GM12865 (cell line): ENCODE data around the gene NDC1.
"Not testable (repeated sequence)": the region's sequence is repeated elsewhere in the genome, so short reads cannot be mapped to it uniquely, and the experiment has no call there.

Source experiments
- DNase-seq: peaks from one replicate; pipeline ENCODE4 v3.0.0; 2010; ENCODE audit warnings: low read depth
- H3K4me3 ChIP-seq: 2 replicates; pipeline ENCODE4 v1.5.1; 2011; ENCODE audit warnings: mild to moderate bottlenecking, low read depth, low read length, control low read depth
- TF ChIP-seq, protein P1 (sequence below): IDR thresholded peaks from 2 replicates; pipeline ENCODE4 v1.5.1; 2011; ENCODE audit warnings: low read length, control low read depth, low read depth, inconsistent platforms; ENCODE audit not compliant: insufficient read depth; ENCODE audit errors: missing control alignments

Gene NDC1, protein sequence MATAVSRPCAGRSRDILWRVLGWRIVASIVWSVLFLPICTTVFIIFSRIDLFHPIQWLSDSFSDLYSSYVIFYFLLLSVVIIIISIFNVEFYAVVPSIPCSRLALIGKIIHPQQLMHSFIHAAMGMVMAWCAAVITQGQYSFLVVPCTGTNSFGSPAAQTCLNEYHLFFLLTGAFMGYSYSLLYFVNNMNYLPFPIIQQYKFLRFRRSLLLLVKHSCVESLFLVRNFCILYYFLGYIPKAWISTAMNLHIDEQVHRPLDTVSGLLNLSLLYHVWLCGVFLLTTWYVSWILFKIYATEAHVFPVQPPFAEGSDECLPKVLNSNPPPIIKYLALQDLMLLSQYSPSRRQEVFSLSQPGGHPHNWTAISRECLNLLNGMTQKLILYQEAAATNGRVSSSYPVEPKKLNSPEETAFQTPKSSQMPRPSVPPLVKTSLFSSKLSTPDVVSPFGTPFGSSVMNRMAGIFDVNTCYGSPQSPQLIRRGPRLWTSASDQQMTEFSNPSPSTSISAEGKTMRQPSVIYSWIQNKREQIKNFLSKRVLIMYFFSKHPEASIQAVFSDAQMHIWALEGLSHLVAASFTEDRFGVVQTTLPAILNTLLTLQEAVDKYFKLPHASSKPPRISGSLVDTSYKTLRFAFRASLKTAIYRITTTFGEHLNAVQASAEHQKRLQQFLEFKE

DNA sequence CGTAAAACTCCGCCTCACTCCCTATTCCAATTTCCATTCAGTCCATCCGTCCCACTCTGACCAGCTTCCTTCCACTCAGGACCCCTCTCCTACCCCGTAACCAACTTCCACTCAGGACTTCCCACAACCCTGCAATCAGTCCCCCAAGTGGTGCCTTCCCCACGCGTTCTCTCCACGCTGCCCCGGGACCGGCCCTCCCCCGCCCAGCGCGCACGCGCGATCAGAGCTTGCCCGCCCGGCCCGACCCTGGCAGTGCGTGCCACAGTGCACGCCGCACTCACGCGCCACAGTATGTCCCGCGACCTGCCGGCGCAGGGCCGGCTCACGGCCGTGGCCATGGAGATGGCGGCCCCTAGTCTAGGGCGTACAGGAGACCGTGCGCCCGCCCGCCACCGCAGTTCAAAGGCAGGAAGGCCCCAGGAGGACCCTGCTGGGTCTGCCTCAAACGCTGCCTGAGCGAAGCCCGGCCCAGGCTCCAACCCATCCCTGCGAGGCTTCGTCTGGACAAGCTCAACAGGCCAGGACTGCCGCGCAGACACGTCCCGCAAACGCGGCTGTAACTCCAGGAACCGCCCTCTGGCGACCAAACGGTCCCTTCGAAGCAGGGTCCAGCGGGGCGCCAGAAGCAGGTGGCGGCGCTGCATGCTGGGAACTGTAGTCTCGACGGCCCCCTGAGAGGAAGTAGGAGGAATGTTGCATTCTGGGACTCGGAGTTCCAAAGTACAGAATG lies at the start of gene NDC1:
TSS of gene NDC1 (minus strand) at position 373 of the 730 bp plus-strand sequence. CDS start at position 338, 35 bp downstream.
- TF ChIP-seq, protein P1, sequence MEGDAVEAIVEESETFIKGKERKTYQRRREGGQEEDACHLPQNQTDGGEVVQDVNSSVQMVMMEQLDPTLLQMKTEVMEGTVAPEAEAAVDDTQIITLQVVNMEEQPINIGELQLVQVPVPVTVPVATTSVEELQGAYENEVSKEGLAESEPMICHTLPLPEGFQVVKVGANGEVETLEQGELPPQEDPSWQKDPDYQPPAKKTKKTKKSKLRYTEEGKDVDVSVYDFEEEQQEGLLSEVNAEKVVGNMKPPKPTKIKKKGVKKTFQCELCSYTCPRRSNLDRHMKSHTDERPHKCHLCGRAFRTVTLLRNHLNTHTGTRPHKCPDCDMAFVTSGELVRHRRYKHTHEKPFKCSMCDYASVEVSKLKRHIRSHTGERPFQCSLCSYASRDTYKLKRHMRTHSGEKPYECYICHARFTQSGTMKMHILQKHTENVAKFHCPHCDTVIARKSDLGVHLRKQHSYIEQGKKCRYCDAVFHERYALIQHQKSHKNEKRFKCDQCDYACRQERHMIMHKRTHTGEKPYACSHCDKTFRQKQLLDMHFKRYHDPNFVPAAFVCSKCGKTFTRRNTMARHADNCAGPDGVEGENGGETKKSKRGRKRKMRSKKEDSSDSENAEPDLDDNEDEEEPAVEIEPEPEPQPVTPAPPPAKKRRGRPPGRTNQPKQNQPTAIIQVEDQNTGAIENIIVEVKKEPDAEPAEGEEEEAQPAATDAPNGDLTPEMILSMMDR, result no peak
- peak within 1 kb of the TSS; percentile 94 for H3K4me3 ChIP-seq
- DNase-seq, result peak; percentile 97

DNA sequence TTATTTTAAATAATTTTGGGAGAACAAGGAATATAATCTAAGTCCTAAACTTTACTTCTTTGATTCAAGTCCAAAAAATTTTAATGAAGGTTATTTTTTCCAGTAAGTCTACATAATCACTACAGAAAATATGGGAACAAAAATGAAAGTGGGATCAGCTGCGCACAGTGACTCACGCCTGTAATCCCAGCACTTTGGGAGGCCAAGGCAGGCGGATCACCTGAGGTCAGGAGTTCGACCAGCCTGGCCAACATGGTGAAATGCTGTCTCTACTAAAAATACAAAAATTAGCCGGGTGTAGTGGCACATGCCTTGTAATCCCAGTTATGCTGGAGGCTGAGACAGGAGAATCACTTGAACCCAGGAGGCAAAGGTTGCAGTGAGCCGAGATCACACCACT lies 45.5 kb upstream of the NDC1 start:
- not testable (repeated sequence) for DNase-seq, H3K4me3 ChIP-seq

DNA sequence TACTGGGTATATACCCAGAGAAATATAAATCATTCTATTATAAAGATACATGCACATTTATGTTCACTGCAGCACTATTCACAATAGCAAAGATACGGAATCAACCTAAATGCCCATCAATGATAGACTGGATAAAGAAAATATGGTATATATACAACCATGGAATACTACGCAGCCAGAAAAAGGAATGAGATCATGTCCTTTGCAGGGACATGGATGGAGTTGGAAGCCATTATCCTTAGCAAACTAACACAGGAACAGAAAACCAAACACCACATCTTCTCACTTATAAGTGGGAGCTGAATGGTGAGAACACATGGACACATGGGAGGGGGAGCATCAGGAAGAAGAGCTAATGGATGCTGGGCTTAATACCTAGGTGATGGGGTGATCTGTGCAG lies 43.8 kb upstream of the NDC1 start:
- DNase-seq, H3K4me3 ChIP-seq: not testable (repeated sequence)

DNA sequence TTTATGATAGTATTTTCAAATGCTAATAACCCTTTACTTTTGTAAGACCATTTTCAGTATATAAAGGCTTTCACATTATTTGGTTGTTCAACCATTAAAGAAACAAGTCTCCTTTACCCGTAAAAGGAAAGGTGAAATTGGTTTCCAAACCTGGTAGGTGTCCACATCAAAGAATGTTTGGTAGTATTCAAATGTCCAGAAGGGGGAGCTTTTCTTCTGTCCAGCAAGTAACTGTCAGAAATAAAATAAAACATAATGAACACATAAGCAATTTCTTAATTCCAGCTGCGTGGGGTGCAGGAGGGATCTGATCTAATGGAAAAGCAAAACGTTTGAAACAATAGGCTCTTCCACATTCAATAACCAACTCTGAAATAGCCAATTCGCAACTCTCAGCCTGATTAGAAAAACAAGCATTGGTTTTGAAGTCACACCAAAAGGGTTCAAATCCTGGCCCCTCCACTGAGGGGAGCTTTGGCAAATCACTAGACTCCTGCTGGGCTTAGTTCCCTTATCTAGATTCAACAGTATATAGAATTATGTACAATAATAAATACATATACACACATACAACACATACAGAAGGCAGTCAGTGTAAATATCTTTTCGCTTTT lies 40.5 kb upstream of the NDC1 start:
- no peak overlapping the region for H3K4me3 ChIP-seq
- peak; percentile 72 for DNase-seq

DNA sequence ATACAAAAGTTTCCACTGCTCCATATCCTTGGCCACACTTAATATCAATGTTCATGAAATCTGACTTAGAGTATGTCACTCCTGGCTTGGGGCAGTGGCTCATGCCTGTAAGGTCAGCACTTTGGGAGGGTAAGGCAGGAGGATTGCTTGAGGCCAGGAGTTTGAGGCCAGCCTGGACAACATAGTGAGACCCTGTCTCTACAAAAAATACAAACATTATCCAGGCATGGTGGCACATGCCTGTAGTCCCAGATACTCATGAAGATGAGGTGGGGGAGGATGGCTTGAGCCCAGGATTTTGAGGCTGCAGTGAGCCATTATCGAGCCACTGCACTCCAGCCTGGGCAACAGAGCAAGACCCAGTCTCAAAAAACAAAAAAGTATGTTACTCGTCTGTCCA lies 37.1 kb upstream of the NDC1 start:
- not testable (repeated sequence) for H3K4me3 ChIP-seq, DNase-seq

More for the DNA sequence above, 40.5 kb upstream of the NDC1 start:
- TF ChIP-seq, protein P1, result peak; percentile 44

DNA sequence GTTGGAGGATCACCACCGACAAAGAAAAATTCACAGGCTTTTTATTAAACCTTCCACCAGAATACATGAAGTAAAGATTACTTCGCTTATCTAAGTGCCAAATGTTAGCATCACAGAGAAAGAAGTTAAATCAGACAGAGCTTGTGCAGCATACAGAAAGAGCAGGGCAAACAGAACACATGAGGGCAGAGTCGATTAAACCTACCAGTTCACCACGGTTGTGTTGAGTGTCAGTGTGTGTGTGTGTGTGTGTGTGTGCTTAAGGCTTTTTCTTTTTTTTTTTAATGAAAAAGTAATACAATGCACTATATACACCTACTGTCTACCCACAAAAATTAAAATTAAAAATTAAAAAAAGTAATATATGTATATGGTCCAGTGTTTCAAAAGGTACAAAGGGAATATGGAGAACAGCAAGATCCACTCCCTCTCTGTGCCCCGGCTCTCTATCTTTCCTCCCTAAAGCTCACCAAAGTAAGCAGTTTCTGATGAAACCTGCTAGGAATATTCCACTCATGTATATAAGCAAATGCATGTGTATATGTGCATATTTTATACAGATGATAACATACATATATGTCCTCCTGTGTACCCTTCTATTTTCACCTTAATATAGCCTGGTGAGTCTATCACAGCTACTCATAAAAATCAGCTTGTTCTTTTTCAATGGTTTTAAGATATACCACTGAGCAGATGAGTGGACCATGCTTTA lies 33.8 kb upstream of the NDC1 start:
- DNase-seq, result no peak
- TF ChIP-seq, protein P1, result no peak
- H3K4me3 ChIP-seq, result no peak overlapping the region

DNA sequence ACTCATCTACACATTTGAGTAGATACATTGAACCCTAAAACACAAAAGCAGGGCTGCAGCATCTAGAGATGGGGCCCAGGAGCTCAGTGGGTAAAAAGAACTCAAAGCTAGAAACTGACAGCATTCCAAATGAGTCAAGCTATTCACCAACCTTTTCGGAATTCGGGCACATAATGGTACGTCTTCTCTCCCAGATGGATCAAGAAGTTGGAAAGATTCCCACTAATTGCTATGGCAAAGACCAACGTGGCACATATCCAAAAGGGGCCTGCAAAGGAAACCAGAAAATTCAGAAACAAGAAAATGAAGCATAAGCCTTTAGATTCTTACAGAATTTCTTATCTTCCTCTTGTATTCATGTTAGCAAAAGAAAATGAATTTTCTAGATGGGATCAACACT lies 33.1 kb upstream of the NDC1 start:
- no peak for DNase-seq
- TF ChIP-seq, protein P1, result no peak
- H3K4me3 ChIP-seq, result no peak overlapping the region
